Measurements from ENCODE around the gene ZFP36.
"Not testable (repeated sequence)": the region's sequence is repeated elsewhere in the genome, so short reads cannot be mapped to it uniquely, and the experiment has no call there.

ZFP36 gene

GRCh38 chr19:39446365-39447084 is 39.9 kb downstream of the ZFP36 start:
- DNase-seq (ENCODE audit: low read depth), result no peak

GRCh38 chr19:39448271-39448670 is 41.6 kb downstream of the ZFP36 start:
- DNase-seq (ENCODE audit: low read depth), result no peak

GRCh38 chr19:39449116-39449797 is 42.6 kb downstream of the ZFP36 start:
- DNase-seq (ENCODE audit: low read depth), result no peak

GRCh38 chr19:39451257-39451656 is 44.6 kb downstream of the ZFP36 start:
- not testable (repeated sequence) for DNase-seq (ENCODE audit: low read depth)
